GM18909 (cell line): Measurements from ENCODE around the gene JMJD8.
"Not testable (repeated sequence)": the region's sequence is repeated elsewhere in the genome, so short reads cannot be mapped to it uniquely, and the experiment has no call there.

Experiments used
- ATAC-seq: cut with Tn5 transposase; IDR thresholded peaks from one replicate; pipeline ENCODE4 v1.9.1; 2021; ENCODE audit warnings: mild to moderate bottlenecking; ENCODE audit not compliant: unreplicated experiment, poor library complexity

JMJD8 gene

DNA sequence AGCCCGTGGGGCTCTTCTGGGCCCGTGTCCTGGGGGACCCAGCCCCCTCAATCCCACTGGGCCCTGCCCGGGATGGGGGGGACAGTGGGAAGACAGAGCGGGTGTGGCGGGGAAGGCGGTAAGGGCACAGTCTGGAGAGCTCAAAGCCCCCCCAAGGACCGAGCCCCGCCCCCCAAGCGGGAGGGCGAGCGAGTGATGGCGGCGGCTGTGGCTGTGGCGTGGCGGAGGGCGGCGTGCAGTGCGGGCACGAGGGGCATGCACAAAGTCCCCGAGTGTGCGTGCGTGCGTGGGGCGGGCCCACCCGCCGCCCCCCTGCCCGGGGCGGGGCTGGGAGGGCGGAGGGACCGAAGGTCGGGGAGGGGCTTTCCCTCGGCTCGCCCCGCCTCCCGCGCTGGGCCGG is 9.6 kb upstream of the JMJD8 start:
- ATAC-seq = no peak

DNA sequence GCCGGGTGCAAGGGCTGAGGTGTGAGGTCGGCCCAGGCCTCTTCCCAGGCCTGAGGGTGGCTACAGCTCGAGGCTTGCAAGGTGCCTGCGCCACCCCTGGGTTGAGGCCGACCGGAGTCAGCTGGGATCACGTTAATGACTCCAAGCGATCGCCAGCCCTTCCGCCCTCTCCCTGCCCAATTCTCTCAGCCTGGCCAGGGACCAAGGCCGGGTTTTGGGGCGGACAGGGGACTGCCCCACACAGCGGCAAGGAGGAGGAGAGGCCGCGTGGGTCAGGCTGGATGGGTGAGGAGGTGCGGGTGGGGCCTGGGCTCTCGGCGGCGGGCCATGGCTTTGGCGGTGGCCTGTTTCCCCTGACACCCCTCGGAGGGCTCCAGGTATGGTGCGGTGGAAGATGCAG is 9.2 kb upstream of the JMJD8 start:
- ATAC-seq = no peak

GRCh38 chr16:692356-693108 is 8.4 kb upstream of the JMJD8 start:
- no peak for ATAC-seq

- ATAC-seq = not testable (repeated sequence)
Observed at GRCh38 chr16:691242-691641, 7.1 kb upstream of the JMJD8 start.

GRCh38 chr16:689175-689897 is 5.2 kb upstream of the JMJD8 start:
- no peak for ATAC-seq

- ATAC-seq = no peak
Observed at GRCh38 chr16:687499-687898, 3.4 kb upstream of the JMJD8 start.

- ATAC-seq = no peak
Observed at GRCh38 chr16:686459-687260, 2.5 kb upstream of the JMJD8 start.

DNA sequence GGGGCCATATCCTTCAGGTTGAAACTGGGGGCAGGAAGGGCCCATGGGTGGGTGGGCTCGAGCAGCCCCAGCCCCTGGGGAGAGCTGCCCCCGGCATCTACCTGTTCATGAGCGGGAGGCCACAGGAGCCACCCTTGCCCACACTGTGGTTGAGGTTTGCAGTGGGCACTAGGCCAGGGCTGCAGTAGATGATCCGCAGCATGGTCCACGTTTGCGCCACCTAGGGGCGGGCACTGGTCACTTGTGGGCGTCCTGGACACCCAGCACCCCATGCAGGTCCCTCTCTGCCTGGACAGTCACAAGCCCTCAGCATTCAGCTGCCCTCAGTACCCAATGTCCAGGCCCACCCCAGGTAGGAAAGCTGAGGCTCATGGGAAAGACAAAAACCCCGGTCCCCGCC is 1.8 kb upstream of the JMJD8 start:
- no peak for ATAC-seq

DNA sequence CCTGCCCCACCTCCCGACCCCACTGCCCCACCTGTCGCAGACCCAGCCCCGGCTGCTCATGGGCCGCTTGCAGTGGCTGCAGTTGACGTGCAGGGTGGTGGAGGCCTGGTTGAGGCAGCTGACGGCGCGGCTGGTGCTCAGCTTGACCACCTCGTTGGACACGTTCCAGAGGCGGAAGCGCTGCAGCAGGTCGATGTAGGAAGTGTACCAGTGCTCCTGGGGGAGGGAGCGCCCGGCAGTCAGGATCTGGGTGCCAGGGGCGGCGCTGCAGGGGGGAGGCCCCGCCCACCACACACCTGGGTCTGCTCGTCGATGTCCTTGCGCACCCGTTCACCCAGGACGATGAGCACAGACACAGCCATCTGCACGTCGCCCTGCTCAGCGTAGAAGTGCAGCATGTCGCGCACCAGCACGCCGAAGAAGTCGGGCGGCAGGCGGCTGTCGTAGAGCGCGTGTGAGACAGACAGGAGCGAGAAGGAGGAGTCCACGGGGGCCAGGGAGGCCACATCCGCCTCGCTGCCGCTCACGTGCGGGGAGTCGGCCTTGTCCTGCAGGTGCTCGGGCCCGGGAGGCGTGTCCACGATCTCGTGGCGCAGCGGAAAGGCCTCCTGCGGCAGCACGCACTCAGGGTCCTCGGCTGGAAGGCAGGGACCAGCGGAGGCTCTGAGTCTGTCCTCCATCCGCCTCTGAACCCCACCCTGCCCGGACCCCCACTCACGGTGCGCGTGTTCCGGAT is 995 bp upstream of the JMJD8 start:
- no peak for ATAC-seq

- no peak for ATAC-seq
Observed at GRCh38 chr16:683396-684070, 601 bp downstream of the JMJD8 start.

GRCh38 chr16:682493-683395 is 1.4 kb downstream of the JMJD8 start:
- no peak for ATAC-seq

DNA sequence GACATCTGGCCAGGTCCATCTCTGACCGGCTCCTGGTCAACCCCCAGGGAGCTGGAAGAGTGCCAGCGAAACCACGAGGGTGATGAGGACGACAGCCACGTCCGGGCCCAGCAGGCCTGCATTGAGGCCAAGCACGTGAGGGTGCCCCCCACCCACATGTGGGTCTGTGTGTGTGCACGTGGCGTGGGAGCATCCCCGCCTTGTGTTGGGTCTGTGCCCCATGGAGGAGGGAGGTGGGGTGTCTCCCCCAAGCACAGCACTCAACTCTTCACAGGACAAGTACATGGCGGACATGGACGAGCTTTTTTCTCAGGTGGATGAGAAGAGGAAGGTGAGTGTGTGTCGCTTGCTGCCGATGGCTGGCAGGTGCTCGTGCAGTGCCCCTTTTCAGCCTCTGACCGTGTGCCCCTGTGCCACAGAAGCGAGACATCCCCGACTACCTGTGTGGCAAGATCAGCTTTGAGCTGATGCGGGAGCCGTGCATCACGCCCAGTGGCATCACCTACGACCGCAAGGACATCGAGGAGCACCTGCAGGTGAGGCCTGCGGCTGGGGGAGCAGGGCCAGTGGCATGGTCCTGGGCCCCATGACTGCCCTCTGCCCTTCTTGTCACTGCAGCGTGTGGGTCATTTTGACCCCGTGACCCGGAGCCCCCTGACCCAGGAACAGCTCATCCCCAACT is 2.2 kb downstream of the JMJD8 start:
- no peak for ATAC-seq

GRCh38 chr16:680967-681745 is 3.0 kb downstream of the JMJD8 start:
- no peak for ATAC-seq

DNA sequence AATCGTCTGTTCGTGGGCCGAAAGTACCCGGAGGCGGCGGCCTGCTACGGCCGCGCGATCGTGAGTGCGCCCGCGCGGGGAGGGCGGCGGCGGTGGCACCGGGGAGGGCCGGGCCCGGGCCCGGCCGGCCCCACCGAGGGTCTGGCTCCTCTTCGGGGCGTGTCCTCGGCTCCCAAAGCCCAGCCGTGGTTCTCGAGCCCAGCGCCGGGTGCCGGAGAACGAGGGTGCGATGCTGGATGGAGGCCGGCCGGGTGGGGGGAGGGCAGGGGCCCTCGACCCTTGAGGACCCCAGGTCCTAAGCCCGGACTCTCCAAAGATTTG is 3.5 kb downstream of the JMJD8 start:
- ATAC-seq = no peak

- ATAC-seq = peak; percentile 42
Observed at GRCh38 chr16:679814-680624, 4.1 kb downstream of the JMJD8 start, which contains the start of gene STUB1. STUB1 (plus strand) TSS chr16:680410; CDS start chr16:680526, 116 bp downstream.

DNA sequence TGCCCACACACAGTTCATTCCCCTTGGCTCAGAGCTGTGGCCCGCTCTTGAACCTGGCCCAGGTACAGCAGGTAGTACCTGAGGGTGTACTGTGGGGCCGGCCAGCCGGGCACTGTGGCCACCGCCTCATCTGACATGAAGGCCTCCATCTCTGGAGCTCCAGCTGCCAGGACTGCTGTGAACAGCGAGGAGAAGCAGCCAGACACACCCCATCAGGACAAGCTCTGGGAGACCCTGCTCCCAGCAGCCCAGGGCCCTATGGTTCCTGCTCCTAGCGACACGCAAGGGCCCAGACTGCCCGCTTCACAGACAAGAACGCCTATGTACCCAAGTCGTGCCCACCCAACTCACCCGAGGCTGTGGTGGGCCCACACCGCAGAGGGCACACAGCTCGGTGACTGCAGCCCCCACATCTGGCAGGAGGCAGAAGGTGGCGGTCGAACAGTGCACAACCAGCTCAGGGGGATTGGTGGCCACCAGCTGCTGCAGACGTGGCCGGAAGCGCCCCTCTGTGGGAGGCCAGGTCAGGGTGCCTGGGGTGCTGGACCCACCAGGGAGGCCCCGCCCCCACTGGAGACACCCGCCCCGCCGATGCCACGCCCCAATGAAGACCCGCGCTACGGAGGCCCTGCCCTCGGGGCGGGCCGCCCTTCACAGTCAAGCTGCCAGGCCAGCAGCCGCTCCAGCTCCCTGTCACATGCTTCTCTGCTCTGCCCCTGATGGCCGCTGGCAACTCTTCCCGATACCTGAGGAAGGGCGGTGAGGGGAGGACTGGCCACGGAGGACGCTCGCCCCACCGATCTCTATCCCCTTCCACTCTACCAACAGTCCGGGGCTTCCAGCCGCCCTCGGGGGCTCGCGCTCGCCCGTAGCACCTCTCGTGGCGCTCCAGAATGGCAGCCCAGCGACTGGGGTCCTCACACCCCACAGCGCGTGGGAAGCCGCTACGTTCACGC is 5.0 kb downstream of the JMJD8 start:
- ATAC-seq = peak; percentile 10
